HL-60 (cell line): Measurements from ENCODE around the gene WDR93.

Source experiments
- DNase-seq, 2 experiments: peaks; one replicate each; pipeline ENCODE4 v3.0.0-alpha.2; 2010 to 2020; ENCODE audit warnings: low read depth in 1 of 2, low spot score in 1 of 2
- H3K27ac ChIP-seq: fragments of 250-450 bp; sonication (Bioruptor Pico); replicated peaks from 2 replicates; pipeline ENCODE4 v1.5.1; 2020; ENCODE audit warnings: mild to moderate bottlenecking, moderate library complexity
- H3K27me3 ChIP-seq: fragments of 250-450 bp; sonication (Bioruptor Pico); 2 replicates; pipeline ENCODE4 v1.5.1; 2021; ENCODE audit warnings: mild to moderate bottlenecking, moderate library complexity; ENCODE audit not compliant: insufficient read depth, poor library complexity, severe bottlenecking
- H3K4me3 ChIP-seq: replicated peaks from 2 replicates; pipeline ENCODE4 v1.5.1; 2011; ENCODE audit warnings: mild to moderate bottlenecking, control low read depth, low read length; ENCODE audit not compliant: insufficient read depth
- CTCF ChIP-seq: IDR thresholded peaks from one replicate; pipeline ENCODE4 v1.5.1; 2011; ENCODE audit warnings: low read length, control low read depth, inconsistent platforms; ENCODE audit not compliant: insufficient read depth
- GABPA ChIP-seq: IDR thresholded peaks from 2 replicates; pipeline ENCODE4 v1.6.1; 2012; ENCODE audit warnings: low read depth
- POLR2AphosphoS5 ChIP-seq: IDR thresholded peaks from 2 replicates; pipeline ENCODE4 v1.6.1; 2012; ENCODE audit warnings: low read depth
- REST ChIP-seq: IDR thresholded peaks from 2 replicates; pipeline ENCODE4 v1.6.1; 2012; ENCODE audit warnings: low read depth; ENCODE audit not compliant: insufficient replicate concordance
- SPI1 ChIP-seq: IDR thresholded peaks from 2 replicates; pipeline ENCODE4 v1.6.1; 2012; ENCODE audit warnings: low read depth, mild to moderate bottlenecking, borderline replicate concordance

WDR93 gene

GRCh38 chr15:89747708-89748682 is 57.4 kb downstream of the WDR93 start:
- Histone ChIP-seq H3K4me3 (no peak overlapping the region), H3K27me3 (no peaks in the 10 kb centered on the region), H3K27ac (no peak overlapping the region)
- DNase-seq = no peak
- TF ChIP-seq REST = no peak
- no peak for TF ChIP-seq POLR2AphosphoS5
- no peak for TF ChIP-seq CTCF
- TF ChIP-seq SPI1 = no peak
- TF ChIP-seq GABPA = no peak

GRCh38 chr15:89749054-89749453 is 58.4 kb downstream of the WDR93 start:
- DNase-seq = no peak
- Histone ChIP-seq H3K27me3 (no peaks in the 10 kb centered on the region), H3K27ac (no peak overlapping the region), H3K4me3 (no peak overlapping the region)
- TF ChIP-seq GABPA (no peak), CTCF (no peak)

GRCh38 chr15:89749526-89749925 is 58.9 kb downstream of the WDR93 start:
- no peak overlapping the region for H3K4me3 ChIP-seq

More at GRCh38 chr15:89749526-89749925, 58.9 kb downstream of the WDR93 start:
- TF ChIP-seq CTCF = no peak
- no peak for TF ChIP-seq REST
- no peak for TF ChIP-seq POLR2AphosphoS5
- TF ChIP-seq SPI1 = no peak
- no peak for TF ChIP-seq GABPA
- DNase-seq = no peak
- H3K27ac ChIP-seq = no peak overlapping the region
- no peaks in the 10 kb centered on the region for H3K27me3 ChIP-seq
